Measurements from ENCODE around the gene MGAT5.

The MGAT5 gene

DNA sequence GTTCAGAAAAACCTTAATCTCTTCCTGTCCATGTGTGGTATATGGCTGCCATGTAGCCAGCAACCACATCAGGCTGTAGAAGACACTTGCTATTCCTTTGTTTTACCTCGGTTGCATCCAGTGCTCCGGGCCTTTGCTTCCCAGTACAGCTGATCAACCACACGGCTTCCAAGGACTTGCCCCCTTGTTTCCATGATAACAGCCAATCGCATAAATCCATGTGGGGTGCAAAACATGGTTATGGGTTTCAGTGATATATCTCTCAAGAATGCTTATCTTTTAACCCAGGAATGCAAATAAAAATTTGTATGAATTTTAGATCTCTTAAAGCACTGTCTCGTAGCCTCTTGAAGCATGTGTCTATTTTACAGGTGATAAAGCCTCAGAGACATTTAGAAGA is 118.3 kb downstream of the MGAT5 start:
- DNase-seq: no peak

DNA sequence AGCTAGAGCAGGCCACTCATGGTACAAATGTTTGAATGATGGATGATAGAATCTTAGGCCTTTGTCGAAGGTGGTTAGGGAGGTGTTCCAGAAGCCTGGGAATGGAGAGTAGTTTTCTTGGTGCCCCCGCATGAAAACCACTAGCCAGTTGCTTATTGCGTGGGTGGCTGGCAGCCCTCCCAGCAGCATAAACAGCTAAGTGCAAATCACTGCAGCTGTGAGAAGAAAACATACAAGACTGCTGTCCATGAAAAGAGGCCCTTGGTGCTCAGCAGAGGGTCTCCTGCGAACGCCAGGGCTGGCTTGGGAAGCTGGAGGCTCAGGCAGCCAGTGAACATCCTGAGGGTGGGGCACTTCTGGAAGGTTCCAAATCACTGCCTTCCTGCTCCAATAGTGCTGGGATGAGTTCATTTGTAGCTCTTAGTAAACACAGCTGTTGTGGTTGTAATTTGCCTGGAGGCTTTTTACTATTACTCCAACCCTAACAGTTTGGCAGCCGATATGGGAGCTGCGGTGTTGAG is 118.8 kb downstream of the MGAT5 start:
- no peak for DNase-seq

DNA sequence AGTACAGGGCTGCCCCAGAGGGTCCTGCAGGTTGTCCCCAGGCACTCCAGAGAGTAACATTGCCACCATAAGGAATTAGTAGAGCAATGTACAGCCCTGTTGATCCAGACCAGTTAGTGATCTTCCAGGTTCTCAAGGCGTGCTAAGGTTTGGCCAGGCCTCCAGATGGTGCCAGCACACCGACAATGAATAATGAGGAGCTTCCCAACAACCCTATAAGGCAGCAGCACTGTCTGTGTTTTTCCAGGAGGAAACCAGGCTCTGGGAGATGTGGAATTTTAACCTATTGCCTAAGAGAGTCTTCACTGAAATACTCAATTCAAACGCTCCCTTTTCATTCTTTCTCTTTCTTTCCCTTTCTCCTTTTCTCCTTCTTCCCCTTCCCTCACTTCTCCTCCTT is 122.1 kb downstream of the MGAT5 start:
- DNase-seq: no peak

DNA sequence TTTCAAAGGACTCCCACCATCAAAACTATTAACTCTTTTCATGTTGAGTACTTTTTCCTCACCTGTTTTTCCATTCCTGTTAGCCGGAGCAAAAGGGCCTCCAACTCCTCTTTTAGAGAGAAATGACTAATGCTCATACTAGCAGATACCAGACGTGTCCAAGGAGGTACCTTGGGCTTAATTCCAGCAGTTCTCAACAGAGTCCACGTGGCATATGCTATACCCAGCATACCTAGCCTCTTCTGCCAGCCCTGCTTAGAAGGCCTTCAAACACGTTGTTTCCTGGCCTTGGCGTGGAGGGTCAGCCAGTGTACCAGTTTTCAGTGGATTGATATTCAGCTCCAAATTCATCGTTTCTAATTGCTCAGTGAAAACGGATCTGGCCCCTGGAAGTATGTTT is 123.9 kb downstream of the MGAT5 start:
- no peak for DNase-seq

DNA sequence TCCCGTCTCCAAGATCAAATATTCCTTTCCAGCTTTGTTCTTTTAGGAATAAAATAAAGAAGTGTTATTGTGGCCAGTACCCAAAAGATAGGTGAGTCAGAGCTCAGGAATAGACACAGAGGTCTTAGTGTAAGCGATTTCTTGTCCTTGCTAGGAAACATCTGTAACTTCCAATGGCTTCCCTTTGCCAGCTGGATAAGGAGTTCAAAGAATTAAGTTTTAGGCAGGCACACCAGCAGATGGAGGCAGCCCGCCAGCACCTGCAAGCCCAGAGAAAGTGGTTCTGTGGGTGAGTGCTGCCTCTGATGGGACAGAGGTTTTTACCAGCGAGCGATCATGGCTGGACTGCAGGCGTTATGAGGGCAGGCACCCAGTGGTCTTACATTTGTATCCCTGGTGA is 125.4 kb downstream of the MGAT5 start:
- no peak for DNase-seq

DNA sequence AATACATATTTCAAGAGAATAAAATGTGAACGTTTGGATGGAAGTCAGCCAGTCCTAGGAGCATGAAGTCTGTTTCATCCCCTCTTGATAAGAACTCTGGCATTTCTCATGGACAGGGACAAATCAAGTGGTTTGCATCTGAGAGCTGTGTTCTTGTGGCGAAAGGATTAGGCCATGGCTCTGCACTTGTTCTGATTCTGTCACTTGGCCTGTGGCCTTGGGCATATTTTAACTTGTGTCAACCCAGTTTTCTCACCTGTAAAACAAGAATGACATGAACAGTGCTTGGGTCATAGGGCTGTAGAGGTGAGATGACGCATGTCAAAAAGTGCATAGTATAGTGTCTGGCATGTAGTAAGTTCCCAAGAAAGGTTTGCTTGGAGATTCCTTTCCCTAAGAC is 125.8 kb downstream of the MGAT5 start:
- DNase-seq: no peak

DNA sequence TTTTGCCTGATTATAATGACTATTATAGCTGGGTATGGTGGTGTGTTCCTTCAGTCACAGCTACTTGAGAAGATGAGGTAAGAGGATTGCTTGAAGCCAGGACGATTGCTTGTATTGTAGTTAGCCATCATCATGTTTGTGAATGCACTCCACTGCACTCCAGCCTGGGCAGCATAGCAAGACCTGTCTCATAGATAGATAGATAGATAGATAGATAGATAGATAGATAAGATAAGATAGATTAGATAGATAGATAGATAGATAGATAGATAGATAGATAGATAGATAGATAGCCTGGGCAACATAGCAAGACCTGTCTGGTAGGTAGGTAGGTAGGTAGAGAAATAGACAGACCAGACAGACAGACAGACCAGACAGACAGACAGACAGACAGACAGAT is 127.3 kb downstream of the MGAT5 start:
- no peak for DNase-seq

DNA sequence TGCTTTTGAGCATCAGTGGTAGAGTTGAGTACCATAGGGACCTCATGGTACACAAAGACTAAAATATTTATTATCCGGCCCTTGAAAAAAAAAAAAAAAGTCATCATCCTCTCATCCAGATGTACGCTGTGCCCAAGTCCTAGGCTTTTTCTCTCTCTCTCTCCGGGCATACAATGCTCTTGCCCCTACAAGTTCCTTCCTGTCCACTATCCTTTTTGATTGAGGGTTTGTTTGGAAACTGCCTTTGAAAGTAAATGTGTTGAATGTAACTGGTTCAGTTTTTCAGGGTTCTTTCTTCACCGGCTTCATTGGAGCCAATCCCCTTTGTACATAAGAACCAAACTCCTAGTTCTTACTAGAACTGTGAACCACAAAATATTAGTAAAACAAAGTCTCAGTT is 130.3 kb downstream of the MGAT5 start:
- no peak for DNase-seq

DNA sequence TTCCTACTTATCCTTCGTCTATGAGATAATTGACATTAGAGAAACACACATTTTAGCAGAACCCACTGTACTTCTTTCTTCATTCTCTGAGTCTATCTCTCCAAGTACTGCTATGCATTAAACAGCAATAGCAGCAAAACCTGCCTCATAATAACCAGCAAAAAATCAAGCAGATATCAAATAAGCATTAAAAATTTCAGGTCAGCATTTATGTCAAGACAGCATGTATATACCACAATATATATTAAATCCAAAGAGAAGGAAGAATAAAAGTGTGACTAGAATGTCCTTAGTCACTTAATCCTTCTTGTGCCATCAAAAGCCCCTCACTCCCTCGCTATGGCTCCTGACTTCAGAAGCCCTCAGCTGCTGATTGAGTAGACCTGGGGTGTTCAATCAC is 131.3 kb downstream of the MGAT5 start:
- no peak for DNase-seq

DNA sequence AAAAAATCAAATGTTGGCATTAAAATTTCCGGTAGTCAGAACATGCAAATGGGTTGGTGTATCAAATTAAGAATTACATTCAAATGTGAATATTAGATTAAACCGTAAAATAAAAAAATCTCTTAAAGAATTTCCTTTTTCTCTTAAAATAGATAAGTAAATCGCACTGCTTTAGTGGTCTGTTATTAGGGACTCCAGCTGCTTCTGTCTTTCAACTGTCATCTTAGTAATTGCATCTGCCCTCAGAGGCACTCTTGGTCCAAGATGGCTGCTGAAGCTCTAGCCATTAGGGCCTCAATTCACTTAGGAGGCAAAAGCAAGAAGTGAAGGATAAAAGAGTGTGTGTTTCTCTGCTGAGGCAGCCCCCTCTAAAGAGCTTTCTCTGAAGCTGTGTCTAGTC is 132.4 kb downstream of the MGAT5 start:
- DNase-seq: no peak

DNA sequence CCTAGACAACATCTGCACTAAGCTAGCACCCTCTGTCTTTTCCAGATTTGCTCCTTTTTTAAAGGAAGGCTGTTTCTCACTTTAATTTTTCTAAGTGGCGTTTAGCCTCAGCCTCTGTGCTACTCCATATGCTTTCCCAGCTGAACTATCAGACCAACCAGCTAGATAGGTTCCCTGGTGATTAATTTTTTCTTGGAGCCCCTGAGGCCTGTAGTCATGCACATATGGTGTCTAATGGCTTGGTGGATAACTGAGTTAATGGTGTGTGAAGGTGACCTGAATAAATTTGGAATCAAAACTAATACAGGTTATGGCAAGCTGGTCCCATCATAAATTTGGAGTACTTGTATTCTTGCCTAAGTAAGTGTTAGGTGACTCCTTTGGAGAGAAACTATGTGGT is 135.5 kb downstream of the MGAT5 start:
- DNase-seq: no peak

DNA sequence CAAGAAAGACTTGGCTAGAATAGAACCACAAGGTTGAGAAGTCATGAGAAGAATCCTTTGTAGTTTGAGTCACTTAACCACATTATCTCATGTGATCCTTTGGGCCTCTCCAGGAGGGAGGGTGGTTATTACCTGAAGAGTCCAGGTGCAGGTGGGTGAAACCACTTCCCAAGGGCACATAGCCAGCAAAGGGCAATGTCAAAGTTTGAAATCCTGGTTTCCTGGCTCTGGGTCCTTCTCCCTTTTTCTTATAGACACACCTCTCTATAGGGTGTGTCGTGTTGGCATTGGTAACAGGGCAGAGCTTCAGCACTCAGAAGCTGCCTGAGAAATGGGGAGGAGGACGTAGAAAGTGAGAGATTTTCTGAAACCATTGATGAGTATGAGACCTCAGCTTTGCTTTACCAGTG is 137.9 kb downstream of the MGAT5 start:
- no peak for DNase-seq

DNA sequence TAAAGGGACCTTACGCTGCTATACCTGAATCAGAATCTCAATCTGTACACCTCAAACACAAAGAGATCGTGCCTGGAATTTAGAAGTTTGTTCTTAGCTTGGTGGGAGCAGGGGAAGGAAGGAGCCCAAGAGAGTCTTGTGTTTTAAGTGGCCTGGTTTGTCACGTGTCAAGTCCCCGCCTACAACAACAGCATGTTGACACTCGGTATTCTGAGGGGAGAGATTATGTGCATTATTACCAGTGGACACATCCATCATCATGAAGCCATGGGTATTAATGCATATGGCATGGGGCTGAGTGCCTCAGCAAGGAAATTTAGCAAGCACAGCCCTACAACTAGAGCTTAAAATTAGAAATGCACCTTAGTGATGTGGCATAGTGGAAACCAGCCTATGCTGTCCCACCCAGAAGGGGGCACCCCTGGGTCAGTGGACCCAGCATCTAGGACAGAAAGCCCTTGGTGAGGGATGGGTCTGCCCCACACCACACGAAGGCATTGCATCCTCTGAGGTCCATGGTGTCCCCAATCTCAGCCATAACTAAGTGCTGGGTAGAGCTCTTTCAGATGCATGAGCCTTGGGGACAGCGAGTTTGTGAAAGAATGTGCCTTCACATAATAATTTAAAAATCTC is 138.7 kb downstream of the MGAT5 start:
- DNase-seq: no peak

DNA sequence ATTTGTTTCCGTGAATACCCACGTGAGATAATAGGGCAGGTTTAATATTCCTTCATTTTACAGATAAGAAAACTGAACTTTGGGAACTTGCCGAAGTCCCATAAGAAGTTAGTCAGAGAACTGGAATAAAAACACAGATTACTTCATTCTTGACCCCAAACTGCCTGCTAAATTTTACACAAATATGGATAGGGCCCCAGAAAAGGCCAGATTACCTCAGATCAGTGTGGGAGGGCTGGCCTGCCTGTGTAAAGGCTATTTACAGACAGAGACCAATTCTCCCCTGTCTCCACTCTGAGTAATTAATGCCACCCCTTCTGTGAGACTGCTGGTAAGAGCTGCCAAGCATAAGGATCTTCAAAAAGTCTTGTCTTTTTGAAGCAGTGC is 139.2 kb downstream of the MGAT5 start:
- DNase-seq: no peak

DNA sequence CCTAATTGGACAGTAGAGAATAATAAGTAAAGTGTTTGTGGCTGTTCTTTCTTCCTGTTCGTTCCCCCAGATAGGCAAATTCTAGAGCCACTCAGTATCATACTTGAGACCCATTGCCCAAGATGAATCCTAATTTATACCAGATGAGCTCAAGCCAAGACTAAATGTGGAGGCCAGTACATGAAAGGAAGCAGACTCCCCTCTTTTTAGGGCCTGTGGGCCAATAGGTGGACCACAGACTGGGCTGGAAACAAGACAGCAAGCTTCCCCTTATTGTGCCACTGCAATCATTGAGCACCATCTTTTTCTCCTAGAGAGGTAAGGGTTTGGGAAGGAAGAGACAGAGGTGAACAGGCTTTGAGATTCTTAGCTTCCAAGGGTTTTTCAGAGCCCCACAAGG is 141.9 kb downstream of the MGAT5 start:
- no peak for DNase-seq

DNA sequence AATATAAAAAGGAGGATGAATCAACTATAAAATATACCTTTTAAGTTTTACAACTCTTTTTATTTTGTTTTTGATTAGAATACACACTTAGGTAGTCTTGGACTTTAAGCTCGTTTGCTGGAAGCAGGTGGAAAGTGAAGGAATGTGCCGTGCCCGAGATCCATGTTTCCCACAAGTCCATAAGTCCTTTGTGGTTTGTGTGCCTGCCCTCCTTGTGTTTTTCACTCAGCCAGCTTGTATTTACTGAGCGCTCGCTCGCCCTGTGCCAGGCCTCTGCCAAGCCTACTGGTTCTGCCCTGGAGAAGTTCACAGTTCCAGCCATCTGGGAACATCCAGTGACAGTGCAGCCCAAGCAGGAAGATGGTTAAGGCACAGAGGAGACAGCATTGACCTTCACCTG is 142.6 kb downstream of the MGAT5 start:
- no peak for DNase-seq

DNA sequence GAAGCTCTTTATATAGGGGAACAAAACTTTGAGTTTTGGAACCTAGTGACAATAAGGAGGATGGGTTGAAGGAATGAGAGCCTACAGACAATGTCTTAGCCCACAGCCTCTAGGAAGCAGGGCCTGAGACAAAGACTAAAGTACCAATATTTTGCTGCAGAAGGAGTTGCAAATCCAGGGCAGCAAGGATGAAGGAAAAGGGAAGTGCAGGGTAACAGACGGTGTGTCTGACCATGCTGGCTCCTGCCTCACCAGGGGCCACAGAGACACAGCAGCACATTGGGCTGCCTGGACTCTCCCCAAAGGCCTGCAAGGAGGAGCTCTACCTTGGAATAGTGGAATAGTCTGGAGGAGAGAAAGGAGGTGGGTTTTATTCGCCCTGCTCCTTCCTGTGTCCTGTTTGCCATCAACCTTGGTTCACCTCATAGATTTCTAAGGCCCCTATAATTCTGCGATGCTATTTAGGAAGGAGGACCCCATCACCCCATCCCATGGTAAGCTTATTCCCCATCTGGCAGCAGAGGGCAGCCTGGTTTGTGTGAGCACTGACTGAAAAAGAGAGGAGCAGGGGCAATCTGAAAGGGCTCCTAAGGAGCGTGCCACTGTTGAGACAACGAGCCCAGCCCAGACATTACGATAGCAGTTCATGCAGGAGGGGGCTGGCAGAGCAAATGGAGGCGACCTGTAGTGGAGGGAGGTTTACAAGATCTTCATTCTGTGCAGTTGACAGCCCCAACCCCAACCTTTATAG is 143.4 kb downstream of the MGAT5 start:
- no peak for DNase-seq

DNA sequence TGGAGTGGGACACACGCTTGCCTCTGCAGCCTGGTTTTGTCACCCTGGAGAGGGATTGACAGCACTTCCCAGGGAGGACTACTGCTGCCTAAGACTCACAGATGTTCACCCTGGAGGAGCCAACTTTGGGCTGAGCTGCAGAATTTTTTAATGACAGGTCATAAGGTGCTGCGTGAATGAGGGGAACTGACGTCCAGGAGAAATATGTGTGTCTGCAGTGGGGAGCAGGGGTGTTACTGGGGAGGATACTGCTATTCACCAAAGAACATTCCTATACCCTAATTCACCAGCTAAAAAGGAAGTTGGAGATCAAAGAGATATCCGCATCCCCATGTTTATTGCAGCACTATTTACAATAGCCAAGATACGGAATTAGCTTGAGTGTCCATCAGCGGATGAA is 144.4 kb downstream of the MGAT5 start:
- peak; percentile 40 for DNase-seq

DNA sequence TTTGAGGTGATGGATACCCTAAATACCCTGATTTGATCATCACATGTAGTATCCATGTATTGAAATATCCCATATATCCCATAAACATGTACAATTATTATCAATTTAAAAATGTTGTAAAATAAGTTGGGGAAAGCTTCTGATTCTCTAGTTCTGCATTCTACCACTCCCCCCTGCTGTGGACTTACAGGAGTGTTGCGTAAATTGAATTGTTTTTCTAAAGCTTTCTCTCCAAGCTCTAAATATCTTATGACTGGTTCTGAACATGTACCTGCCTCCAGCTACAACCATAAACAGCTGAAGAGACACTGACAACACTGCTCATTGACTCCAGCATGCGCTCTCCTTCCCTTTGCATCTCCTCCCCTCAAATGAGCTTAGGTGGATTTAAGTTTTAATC is 145.2 kb downstream of the MGAT5 start:
- no peak for DNase-seq

DNA sequence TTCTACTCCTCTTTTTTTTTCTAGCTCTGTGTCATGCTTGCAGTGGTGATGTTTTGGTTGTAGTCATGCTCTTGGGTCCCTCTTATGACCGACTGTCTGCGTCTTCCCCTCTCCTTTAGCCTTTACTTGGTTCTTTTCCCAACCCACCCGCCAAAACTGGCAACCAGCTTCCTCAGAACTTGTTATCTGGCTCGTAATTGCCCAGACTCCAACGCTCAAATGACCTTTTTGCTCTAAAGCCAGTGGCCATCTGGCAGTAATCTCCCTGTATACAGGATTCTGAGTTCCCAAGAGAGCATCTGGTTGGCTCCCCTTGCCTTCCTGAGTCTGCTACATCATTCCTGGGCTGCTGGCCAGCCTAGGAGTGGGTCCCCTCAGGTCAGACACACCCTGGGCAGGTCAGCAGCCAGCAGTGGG is 147.2 kb downstream of the MGAT5 start:
- no peak for DNase-seq

DNA sequence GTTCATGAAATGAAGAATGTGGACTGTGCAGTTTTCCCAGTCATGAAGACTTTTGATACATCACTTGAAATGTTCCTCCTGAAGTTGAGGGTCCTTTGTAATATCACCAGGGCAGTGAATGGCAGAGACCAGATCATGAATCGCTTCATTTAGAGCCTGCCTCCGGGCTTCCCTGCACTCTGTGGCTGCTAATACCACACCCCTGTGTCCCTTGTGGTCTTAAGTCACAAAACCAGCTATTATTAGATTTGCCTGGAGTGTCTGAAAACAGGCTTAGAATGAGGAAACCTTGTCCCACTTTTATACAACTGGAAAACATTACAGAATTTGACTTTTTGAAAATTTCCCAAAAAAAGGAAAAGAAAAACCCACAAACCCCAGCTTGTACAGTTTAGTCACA is 147.9 kb downstream of the MGAT5 start:
- no peak for DNase-seq

DNA sequence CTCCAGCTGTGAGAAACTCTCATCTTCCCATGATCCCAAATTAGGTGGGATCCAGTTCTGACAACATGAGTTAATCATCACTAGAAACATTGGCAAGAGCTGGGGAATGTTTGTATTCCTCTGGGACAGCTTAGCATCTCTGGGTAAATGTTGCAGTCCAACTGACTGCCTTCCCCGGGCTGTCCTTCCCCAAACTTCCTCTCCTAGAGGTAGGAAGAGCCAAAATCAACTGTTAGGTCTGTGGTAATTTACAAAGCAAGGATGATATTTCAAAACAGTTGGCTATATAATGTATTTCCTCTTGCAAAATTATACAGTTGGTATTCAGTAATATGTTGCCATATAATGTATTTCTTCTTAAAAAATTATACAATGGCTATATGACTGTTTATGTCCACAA is 148.5 kb downstream of the MGAT5 start:
- no peak for DNase-seq

DNA sequence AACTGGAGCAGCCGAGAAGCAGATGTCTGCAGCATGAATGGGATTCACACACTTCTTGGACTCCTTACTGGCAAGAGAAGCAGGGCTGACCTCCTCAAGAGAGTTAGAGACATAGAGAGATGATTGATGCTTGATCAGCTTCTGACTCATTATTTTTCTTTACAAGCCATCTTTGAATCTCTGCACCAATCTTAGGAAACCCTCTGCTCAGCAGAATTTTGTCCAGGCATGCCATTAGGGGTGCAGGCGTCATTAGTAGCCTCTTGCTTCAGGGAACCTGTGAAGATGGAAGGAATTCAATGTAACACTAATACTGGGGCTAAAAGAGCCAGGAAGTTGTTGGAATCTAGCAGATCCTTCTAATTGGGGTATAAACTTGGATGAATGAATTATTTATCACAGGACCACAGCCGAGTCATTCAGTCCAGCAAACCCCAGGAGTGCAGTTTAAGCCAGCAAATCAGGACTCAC is 151.8 kb downstream of the MGAT5 start:
- no peak for DNase-seq

DNA sequence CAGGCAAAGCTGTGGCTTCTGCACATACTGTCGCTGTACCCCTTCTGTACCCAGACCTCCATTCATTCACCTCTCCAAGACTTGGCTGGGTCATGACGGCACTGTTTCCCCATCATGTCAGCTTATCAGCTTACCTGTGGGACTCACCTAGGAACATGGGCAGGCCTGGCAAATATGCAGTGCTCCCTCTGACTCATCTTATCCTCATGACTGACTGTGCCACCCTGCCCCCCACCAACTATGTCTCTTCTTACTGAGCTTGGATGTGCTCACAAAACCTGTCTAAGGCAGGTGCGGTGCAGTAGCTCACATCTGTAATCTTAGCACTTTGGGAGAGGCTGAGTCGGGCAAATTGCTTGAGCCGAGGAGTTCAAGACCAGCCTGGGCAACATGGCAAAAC is 152.4 kb downstream of the MGAT5 start:
- no peak for DNase-seq

DNA sequence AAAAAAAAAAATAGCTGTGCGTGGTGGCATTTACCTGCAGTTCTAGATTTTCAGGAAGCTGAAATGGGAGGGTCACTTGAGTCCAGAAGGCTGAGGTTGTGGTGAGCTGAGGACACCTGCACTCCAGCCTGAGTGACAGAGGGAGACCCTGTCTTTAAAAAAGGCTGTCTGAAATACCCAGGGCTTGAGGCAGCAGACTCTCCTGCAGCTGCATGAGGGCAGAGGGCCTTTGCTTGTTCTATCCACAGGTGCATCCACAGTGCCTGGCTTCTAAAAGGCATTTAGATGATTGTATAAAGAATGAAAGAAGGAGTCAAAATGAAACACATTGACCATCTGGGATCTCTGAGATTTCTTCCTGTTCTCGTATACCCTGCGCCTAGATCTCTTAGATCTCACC is 152.9 kb downstream of the MGAT5 start:
- DNase-seq: no peak
